GM10266 (cell line): ENCODE results near the gene SYNJ1.

Experiments used
- DNase-seq: peaks from one replicate; pipeline ENCODE4 v3.0.0; 2012; ENCODE audit errors: extremely low spot score
- TF ChIP-seq, protein P1 (sequence below): IDR thresholded peaks from 2 replicates; pipeline ENCODE4 v1.5.1; 2012; ENCODE audit warnings: mild to moderate bottlenecking, low read depth; ENCODE audit not compliant: control insufficient read depth, insufficient read depth; ENCODE audit errors: missing control alignments

Gene SYNJ1

GRCh38 chr21:32765058-32765457, 37.2 kb upstream of the SYNJ1 start:
- DNase-seq, result no peak
- TF ChIP-seq, protein P1, sequence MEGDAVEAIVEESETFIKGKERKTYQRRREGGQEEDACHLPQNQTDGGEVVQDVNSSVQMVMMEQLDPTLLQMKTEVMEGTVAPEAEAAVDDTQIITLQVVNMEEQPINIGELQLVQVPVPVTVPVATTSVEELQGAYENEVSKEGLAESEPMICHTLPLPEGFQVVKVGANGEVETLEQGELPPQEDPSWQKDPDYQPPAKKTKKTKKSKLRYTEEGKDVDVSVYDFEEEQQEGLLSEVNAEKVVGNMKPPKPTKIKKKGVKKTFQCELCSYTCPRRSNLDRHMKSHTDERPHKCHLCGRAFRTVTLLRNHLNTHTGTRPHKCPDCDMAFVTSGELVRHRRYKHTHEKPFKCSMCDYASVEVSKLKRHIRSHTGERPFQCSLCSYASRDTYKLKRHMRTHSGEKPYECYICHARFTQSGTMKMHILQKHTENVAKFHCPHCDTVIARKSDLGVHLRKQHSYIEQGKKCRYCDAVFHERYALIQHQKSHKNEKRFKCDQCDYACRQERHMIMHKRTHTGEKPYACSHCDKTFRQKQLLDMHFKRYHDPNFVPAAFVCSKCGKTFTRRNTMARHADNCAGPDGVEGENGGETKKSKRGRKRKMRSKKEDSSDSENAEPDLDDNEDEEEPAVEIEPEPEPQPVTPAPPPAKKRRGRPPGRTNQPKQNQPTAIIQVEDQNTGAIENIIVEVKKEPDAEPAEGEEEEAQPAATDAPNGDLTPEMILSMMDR, result no peak

- no peak for DNase-seq
- TF ChIP-seq, protein P1, result no peak
Observed at GRCh38 chr21:32764186-32764585, 36.4 kb upstream of the SYNJ1 start.

DNA sequence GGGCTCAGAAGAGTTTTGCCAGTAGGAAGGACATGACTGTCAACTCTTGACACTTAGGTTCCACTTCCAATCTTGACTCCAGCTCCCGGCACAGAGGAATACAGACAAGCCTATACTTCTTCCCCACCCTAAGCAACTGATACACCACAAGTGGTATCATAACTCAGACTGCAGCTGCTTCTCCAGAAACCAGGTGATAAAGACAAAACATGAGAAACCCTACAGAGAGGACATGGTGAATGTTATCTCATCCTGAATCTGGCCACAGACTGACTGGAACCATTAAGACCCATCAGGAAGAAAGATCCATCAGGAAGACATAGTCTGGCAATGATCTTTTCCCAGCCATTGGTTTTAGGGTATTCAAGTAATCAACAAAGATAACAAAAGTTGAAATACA, 30.0 kb upstream of the SYNJ1 start:
- DNase-seq, result no peak
- TF ChIP-seq, protein P1, result no peak

- no peak for DNase-seq
Observed at GRCh38 chr21:32756096-32756495, 28.3 kb upstream of the SYNJ1 start.

DNA sequence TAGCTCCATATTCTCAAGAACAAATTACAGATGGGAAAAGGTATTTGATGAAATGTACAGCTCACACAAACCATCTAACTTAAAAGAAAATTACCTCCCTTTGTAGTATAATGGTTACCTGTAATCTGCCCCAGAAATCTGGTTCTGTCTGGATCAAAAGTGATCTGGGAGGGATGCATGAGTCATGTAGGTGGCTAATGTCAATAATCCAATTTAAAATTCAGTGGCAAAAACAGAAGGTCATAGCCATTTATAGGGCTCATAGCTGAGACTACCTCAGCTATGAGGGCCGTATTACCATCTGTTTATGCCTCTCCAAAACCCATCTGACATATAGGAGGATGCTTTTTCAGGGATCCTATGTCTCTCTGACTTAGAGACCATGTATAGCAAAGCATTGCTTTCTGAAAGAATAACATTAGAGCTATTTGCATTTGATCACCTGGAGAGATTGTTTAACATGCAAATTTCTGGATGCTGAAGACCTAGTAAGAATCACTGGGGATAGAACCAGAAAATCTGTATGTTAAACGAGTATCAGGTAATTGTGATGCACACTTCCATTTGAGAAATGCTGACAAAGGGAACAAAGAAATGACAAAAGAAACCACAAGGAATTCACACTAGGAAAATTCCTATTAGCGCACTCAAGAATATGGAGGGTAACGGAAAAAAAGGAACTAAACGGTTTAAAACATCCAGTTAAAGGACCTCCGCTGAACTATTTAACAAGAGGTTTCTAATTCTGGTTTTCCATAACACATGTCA, 26.2 kb upstream of the SYNJ1 start:
- TF ChIP-seq, protein P1, result no peak
- DNase-seq, result no peak

More at GRCh38 chr21:32756096-32756495, 28.3 kb upstream of the SYNJ1 start:
- TF ChIP-seq, protein P1, result no peak

GRCh38 chr21:32750405-32750804, 22.6 kb upstream of the SYNJ1 start:
- DNase-seq, result no peak
- TF ChIP-seq, protein P1, result no peak

DNA sequence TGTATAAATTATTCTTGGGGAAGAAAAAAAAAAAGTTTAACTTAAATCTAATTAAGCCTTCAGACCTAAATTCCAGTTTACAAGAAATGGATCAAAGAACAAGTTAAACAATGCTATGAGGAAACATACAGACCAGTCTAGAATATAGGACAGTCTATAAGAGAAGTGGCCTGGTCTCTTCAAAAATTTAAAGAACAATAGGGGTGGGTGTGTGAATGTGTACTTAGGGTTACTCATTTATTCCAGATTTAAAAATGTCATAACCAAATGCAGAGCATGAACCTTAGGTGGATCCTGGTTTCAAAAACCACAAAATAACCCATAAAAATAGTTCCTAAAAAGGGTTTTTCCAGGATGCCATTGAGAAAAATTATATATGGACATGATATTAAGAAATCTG, 21.8 kb upstream of the SYNJ1 start:
- no peak for DNase-seq
- TF ChIP-seq, protein P1, result no peak
